T-cell (primary cell): Measurements from ENCODE around the gene XAB2. TPM values are rescaled to one million over a fixed set of nuclear protein-coding genes. Genes with fewer than 3 reads are reported as not detected.

Experiments used
- ATAC-seq, 4 experiments: fragments of 200-7000 bp in 3 of 4; fragments of 150-1000 bp in 1 of 4; cut with Tn5 transposase; replicated peaks in 1 of 4; 1 replicate in 3 of 4; 2 replicates in 1 of 4; pipeline ENCODE4 v1.10.0; 2021; ENCODE audit warnings: moderate library complexity in 3 of 4, mild to moderate bottlenecking in 2 of 4, moderate number of reproducible peaks in 1 of 4
- CTCF ChIA-PET, 2 donors: fragments of 300-600 bp; sonication (Branson Sonifier 250); formaldehyde crosslinking; loops; one replicate each; lab custom pipeline; 2022; ENCODE audit warnings: antibody characterized with exemption in 2 of 2; lab: Charles Lee
- POLR2A ChIA-PET, 2 donors: fragments of 300-600 bp; sonication (Branson Sonifier 250); formaldehyde crosslinking; loops; one replicate each; lab custom pipeline; 2022; ENCODE audit warnings: antibody characterized with exemption in 2 of 2; lab: Charles Lee
- DNase-seq, 35 experiments: peaks; one replicate each; pipeline versions ENCODE4 v3.0.0 to v3.0.0-alpha.2; 2013 to 2023
- H3K27ac ChIP-seq: one replicate; pipeline ENCODE4 v1.5.1; 2013; ENCODE audit warnings: low read length
- H3K27me3 ChIP-seq, 2 experiments: replicated peaks in 1 of 2; 1 replicate in 1 of 2; 2 replicates in 1 of 2; pipeline versions ENCODE4 v1.6.1 to v1.7.0; 2013; ENCODE audit warnings: low read length in 1 of 2, mixed read lengths in 1 of 2; ENCODE audit not compliant: control insufficient read depth in 2 of 2, insufficient read depth in 2 of 2; ENCODE audit errors: extremely low read depth in 1 of 2
- H3K36me3 ChIP-seq, 2 donors: 1 replicate in 1 of 2; 2 replicates in 1 of 2; pipeline versions ENCODE4 v1.6.1 to v1.7.0; 2013; ENCODE audit warnings: low read length in 1 of 2; ENCODE audit not compliant: control insufficient read depth in 2 of 2, insufficient read depth in 1 of 2; ENCODE audit errors: extremely low read depth in 1 of 2
- H3K4me1 ChIP-seq, 2 experiments: 1 replicate in 1 of 2; 2 replicates in 1 of 2; pipeline versions ENCODE4 v1.6.1 to v1.7.0; 2013; ENCODE audit warnings: low read length in 2 of 2, mixed read lengths in 1 of 2; ENCODE audit not compliant: insufficient read depth in 2 of 2, control insufficient read depth in 1 of 2; ENCODE audit errors: extremely low read depth in 1 of 2
- H3K4me3 ChIP-seq, 2 donors: 1 replicate in 1 of 2; 2 replicates in 1 of 2; pipeline versions ENCODE4 v1.5.1 to v1.7.0; 2013; ENCODE audit warnings: mild to moderate bottlenecking in 2 of 2, low read length in 1 of 2, moderate library complexity in 1 of 2; ENCODE audit not compliant: control insufficient read depth in 1 of 2; ENCODE audit errors: extremely low read depth in 1 of 2
- H3K9me3 ChIP-seq: 2 replicates; pipeline ENCODE4 v1.7.0; 2013
- H3K27ac Mint-ChIP-seq, 2 donors: one replicate each; pipeline ENCODE4 v1.8.0; 2020 to 2021; ENCODE audit warnings: mild to moderate bottlenecking in 2 of 2, mixed read lengths in 2 of 2
- H3K27me3 Mint-ChIP-seq, 2 donors: one replicate each; pipeline ENCODE4 v1.8.0; 2021 to 2022; ENCODE audit warnings: mixed read lengths in 2 of 2
- H3K36me3 Mint-ChIP-seq: one replicate; pipeline ENCODE4 v1.8.0; 2021; ENCODE audit warnings: mixed read lengths
- H3K4me1 Mint-ChIP-seq, 3 donors: one replicate each; pipeline ENCODE4 v1.8.0; 2020 to 2022; ENCODE audit warnings: mixed read lengths in 3 of 3, mild to moderate bottlenecking in 1 of 3
- H3K4me3 Mint-ChIP-seq, 3 donors: one replicate each; pipeline ENCODE4 v1.8.0; 2020 to 2022; ENCODE audit warnings: mild to moderate bottlenecking in 3 of 3, mixed read lengths in 3 of 3, moderate library complexity in 3 of 3
- H3K9me3 Mint-ChIP-seq, 3 donors: one replicate each; pipeline ENCODE4 v1.8.0; 2020 to 2022; ENCODE audit warnings: mixed read lengths in 3 of 3
- WGBS: methylation state at CpG from one replicate; pipeline ENCODE4 v1.1.5; 2013; ENCODE audit warnings: missing lambda C conversion rate; ENCODE audit not compliant: insufficient coverage; 5-methylcytosine and 5-hydroxymethylcytosine counted together
- total RNA-seq, 35 experiments: library from RNA in 6 of 35; stranded (reverse) in 6 of 35; fragments of 120-200 nt in 1 of 35; gene quantifications; one replicate each; pipeline versions ENCODE4 v1.2.1 to v1.2.4 and lab custom pipeline; 2013 to 2026

XAB2 gene
- total RNA-seq, 5 donors from 2014 or later (not counting 1 experiment from before 2014, with no cell fraction given), result 59.9 to 82.6 (median 78.1) TPM

DNA sequence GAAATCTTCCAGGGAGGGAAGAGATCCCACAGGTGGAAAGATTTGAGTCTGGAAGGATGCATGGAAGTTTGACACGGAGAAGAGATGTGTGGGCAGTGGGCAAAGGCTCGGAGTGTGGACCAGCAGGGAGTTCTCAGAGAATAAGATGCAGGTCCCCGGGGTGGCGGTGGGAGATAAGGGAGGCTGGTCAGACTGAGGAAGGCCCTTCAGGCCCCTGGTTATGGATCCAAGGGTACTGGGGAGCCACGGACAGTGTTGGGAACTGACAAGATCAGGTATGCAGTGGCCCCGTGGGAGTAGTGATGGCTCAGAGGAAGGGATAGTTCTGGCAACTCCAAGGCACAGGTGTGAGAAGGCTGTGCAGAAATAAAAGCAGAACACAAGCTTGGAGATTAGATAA lies 31.2 kb downstream of the XAB2 start:
- Mint-ChIP-seq H3K27me3 (peaks cover 45 to 46% of the 10 kb centered on the region in 2 donors), H3K4me1 (peaks cover 5 to 7% (median 6%) of the 10 kb centered on the region in 3 donors), H3K4me3 (peak overlapping the region in 1 of 3 donors; percentile 28), H3K36me3 (no peaks in the 10 kb centered on the region), H3K27ac (no peak overlapping the region), H3K9me3 (no peaks in the 10 kb centered on the region)
- no peaks in the 10 kb centered on the region for H3K9me3 ChIP-seq
- DNase-seq (no peak), ATAC-seq (no peak)
- no peak overlapping the region for H3K4me3 ChIP-seq
- WGBS, result 46% methylated on average over 5 of the region's 6 CpGs
- CTCF ChIA-PET, result interaction anchor here (0.6 to 0.9 kb wide), 3 partner anchors 11 to 200 kb away, joined by 3 to 6 read pairs (median 3); no protein-coding TSS in a partner anchor
- POLR2A ChIA-PET, result no interaction called here
- H3K36me3 ChIP-seq, result no peaks in the 10 kb centered on the region
- H3K4me1 ChIP-seq, result peaks cover 0 to 10% of the 10 kb centered on the region in 2 experiments
- H3K27ac ChIP-seq, result no peak overlapping the region
- peaks cover 2 to 49% of the 10 kb centered on the region in 2 experiments for H3K27me3 ChIP-seq

DNA sequence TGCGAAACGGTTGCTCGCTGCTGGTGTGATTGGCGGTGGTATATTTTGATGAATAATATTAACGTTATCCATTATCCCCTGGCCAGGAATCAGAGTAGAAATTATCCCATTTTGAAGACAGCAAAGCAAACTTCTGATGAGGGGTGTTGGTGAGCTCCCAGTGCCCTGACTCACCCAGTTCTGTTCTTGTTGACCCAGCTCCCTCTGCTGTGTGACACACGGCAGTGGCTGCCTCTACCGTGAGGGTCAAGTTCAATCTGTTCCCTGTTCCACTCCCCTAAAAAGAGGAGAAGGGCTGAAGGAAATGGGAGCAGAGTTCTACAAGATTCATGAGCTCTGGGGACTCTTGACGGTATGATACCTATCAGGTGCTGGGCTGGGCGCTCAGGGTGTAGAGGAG lies 31.7 kb downstream of the XAB2 start:
- DNase-seq (no peak), ATAC-seq (no peak)
- Histone ChIP-seq H3K27ac (no peak overlapping the region), H3K9me3 (no peaks in the 10 kb centered on the region), H3K36me3 (no peaks in the 10 kb centered on the region), H3K4me1 (peaks cover 0 to 10% of the 10 kb centered on the region in 2 experiments), H3K4me3 (no peak overlapping the region), H3K27me3 (peaks cover 2 to 50% of the 10 kb centered on the region in 2 experiments)
- CTCF ChIA-PET, result interaction anchor here in 1 of 2 donors (0.6 kb wide), 1 partner anchor 16 kb away, joined by 3 read pairs; no protein-coding TSS in a partner anchor
- no peaks in the 10 kb centered on the region for H3K36me3 Mint-ChIP-seq
- no peak overlapping the region for H3K27ac Mint-ChIP-seq
- peak overlapping the region in 1 of 3 donors; percentile 28 for H3K4me3 Mint-ChIP-seq
- 71% methylated on average over 3 of the region's 9 CpGs for WGBS
- POLR2A ChIA-PET, result no interaction called here
- H3K9me3 Mint-ChIP-seq, result no peaks in the 10 kb centered on the region
- H3K4me1 Mint-ChIP-seq, result peaks cover 5 to 7% (median 6%) of the 10 kb centered on the region in 3 donors
- H3K27me3 Mint-ChIP-seq, result peaks cover 44 to 48% of the 10 kb centered on the region in 2 donors

DNA sequence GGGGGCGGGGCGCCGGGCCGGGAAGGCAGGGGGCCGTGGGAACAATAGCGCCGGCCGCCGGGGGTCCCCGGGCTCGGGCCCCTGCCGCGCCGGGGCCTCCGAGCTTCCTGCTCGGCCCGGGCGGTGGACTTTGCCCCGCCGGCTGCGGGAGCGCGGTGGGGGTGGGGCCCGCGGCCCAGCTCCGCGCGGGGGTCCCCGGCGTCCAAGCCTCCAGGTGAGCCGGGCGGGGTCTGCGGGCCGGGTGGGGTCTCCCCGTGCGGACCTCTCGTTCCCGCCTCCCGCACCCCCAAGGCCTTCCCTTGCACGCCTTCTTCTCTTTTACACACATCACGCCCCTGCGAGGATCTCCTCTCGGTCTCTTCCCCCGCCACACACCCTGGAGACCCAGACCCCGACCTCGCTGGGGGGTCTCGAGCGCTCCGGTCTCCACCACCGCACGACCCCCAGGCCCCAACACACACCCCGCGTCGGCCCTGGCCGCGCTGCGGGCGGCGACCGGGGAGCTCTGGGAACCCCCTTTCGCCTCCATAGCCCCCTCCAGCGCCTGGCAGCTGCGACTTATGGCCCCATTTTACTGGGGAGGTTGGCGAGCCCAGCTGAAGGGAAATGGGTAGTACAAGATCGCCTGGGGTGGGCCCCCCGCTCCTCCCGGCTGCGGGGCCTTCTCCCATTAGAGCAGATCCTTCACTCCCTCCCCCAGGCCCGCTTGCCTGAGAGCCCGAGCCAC lies 33.0 kb downstream of the XAB2 start:
- ChIA-PET POLR2A (no interaction called here), CTCF (interaction anchor here in 1 of 2 donors (0.5 kb wide), 1 partner anchor 18 kb away, joined by 6 read pairs; no protein-coding TSS in a partner anchor)
- Histone ChIP-seq H3K27ac (no peak overlapping the region), H3K27me3 (peaks cover 2 to 52% of the 10 kb centered on the region in 2 experiments), H3K4me3 (peak overlapping the region in 1 of 2 donors; percentile 47), H3K36me3 (no peaks in the 10 kb centered on the region), H3K9me3 (no peaks in the 10 kb centered on the region), H3K4me1 (peaks cover 0 to 10% of the 10 kb centered on the region in 2 experiments)
- 3% methylated on average over 55 of the region's 70 CpGs for WGBS
- peaks cover 5 to 7% (median 6%) of the 10 kb centered on the region in 3 donors for H3K4me1 Mint-ChIP-seq
- peak overlapping the region; percentile 56 to 74 (median 61) for H3K4me3 Mint-ChIP-seq
- H3K27ac Mint-ChIP-seq, result no peak overlapping the region
- ATAC-seq, result peak in 2 of 4 experiments; percentile 5 to 18
- H3K9me3 Mint-ChIP-seq, result no peaks in the 10 kb centered on the region
- peaks cover 37 to 48% of the 10 kb centered on the region in 2 donors for H3K27me3 Mint-ChIP-seq
- no peaks in the 10 kb centered on the region for H3K36me3 Mint-ChIP-seq
- no peak for DNase-seq

DNA sequence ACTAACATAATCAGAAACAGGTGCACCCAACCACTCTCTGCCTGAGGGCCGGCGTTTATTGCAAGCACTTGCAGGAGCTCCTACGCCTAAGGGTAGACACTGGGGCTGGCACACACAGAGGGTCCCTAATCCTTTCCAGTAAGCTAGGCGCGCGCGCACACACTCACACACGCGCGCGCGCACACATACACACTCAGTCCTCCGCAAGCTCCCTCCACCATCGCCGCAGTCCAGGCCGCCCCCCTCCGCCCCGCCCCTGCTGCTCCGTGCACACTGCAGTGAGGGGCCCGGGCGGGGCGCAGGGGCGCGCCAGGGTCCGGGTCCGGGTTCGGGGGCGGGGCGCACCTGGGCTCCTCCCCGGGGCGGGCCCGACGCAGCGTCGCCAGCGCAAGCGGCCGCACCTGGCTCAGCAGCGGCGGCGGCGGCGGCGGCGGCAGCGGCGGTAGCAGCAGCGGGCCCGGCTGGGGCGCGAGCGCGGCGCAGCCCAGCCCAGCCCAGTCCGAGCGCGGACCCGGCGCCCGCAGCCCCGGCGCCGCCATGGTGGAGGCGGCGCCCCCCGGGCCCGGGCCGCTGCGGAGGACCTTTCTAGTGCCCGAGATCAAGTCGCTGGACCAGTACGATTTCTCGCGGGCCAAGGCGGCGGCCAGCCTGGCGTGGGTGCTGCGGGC lies 33.7 kb downstream of the XAB2 start, which contains the start of gene CAMSAP3:
TSS of gene CAMSAP3 (plus strand) at position 398 of the 668 bp plus-strand sequence. CDS start at position 538, 140 bp downstream.
- peaks cover 0 to 10% of the 10 kb centered on the region in 2 experiments for H3K4me1 ChIP-seq
- peaks cover 2 to 60% of the 10 kb centered on the region in 2 experiments for H3K27me3 ChIP-seq
- Mint-ChIP-seq H3K9me3 (no peaks in the 10 kb centered on the region), H3K36me3 (no peaks in the 10 kb centered on the region), H3K4me1 (peaks cover 5 to 7% (median 6%) of the 10 kb centered on the region in 3 donors), H3K27ac (no peak within 1 kb of the TSS), H3K4me3 (peak within 1 kb of the TSS; percentile 56 to 78 (median 65)), H3K27me3 (peaks cover 37 to 51% of the 10 kb centered on the region in 2 donors)
- no peak within 1 kb of the TSS for H3K27ac ChIP-seq
- H3K36me3 ChIP-seq, result no peaks in the 10 kb centered on the region
- ATAC-seq, result peak; percentile 86 to 89 (median 88)
- H3K4me3 ChIP-seq, result peak within 1 kb of the TSS in 1 of 2 donors; percentile 47
- peak in 22 of 35 experiments; percentile 5 to 56 (median 28) for DNase-seq
- WGBS, result under 1% methylated on average over 73 of the region's 78 CpGs
- H3K9me3 ChIP-seq, result no peaks in the 10 kb centered on the region
- CTCF ChIA-PET, result no interaction called here
- POLR2A ChIA-PET, result interaction anchor here in 1 of 2 donors (0.5 kb wide), 1 partner anchor 36 kb away, joined by 8 read pairs; no protein-coding TSS in a partner anchor

DNA sequence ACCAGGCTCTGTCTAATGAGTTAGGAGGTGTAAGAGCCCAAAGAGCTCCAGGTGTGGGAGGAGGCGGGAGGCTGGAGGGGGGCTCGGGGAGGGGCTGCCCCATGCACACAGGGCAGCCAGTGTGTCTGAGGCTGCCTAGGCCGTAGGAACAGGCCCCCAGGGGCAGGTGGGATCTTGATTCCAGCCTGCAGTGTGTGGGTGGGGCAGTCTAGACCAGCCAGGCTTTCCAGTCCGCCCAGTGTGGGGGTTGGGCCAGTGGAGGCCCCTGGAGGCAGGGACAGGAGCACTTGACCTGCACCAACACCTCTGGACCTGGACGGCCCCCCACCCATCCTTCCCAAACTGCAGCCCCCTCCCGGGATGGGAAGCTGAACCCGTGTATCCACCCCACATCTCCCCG lies 39.1 kb downstream of the XAB2 start:
- peaks cover 2 to 4% (median 2%) of the 10 kb centered on the region in 3 donors for H3K4me1 Mint-ChIP-seq
- DNase-seq (no peak), ATAC-seq (no peak)
- 57% methylated on average over 7 of the region's 8 CpGs for WGBS
- Histone ChIP-seq H3K27me3 (peaks cover 0 to 58% of the 10 kb centered on the region in 2 experiments), H3K27ac (no peak overlapping the region), H3K9me3 (no peaks in the 10 kb centered on the region), H3K36me3 (no peaks in the 10 kb centered on the region), H3K4me1 (peaks cover 0 to under 1% of the 10 kb centered on the region in 2 experiments), H3K4me3 (no peak overlapping the region)
- CTCF ChIA-PET, result no interaction called here
- no peaks in the 10 kb centered on the region for H3K9me3 Mint-ChIP-seq
- no peaks in the 10 kb centered on the region for H3K36me3 Mint-ChIP-seq
- no peak overlapping the region for H3K4me3 Mint-ChIP-seq
- peaks cover 21 to 32% of the 10 kb centered on the region in 2 donors for H3K27me3 Mint-ChIP-seq
- no peak overlapping the region for H3K27ac Mint-ChIP-seq
- POLR2A ChIA-PET, result no interaction called here

DNA sequence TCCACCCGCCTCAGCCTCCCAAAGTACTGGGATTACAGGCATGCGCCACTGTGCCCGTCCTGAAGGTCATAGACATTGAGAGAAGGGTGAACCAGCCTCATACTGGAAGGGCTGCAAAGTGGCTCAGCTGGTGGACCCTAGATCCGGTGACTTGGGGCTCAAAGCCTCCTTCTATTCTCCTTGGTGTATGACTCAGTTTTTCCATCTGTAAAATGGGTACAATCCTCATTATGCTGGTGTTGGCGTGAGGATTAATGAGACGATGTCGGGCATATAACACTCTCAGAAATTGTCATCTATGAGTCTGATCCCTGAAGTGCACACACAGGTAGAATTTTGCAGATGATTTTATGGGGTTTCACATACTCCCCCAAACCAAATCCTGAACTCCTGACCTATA lies 39.5 kb downstream of the XAB2 start:
- Histone ChIP-seq H3K36me3 (no peaks in the 10 kb centered on the region), H3K27ac (no peak overlapping the region), H3K4me3 (no peak overlapping the region), H3K27me3 (peaks cover 0 to 53% of the 10 kb centered on the region in 2 experiments), H3K9me3 (no peaks in the 10 kb centered on the region), H3K4me1 (no peaks in the 10 kb centered on the region)
- no peak for ATAC-seq
- H3K27ac Mint-ChIP-seq, result no peak overlapping the region
- peaks cover 17 to 27% of the 10 kb centered on the region in 2 donors for H3K27me3 Mint-ChIP-seq
- H3K36me3 Mint-ChIP-seq, result no peaks in the 10 kb centered on the region
- CTCF ChIA-PET, result no interaction called here
- H3K9me3 Mint-ChIP-seq, result no peaks in the 10 kb centered on the region
- POLR2A ChIA-PET, result no interaction called here
- WGBS, result 100% methylated on average over 3 of the region's 7 CpGs
- no peaks in the 10 kb centered on the region for H3K4me1 Mint-ChIP-seq
- no peak overlapping the region for H3K4me3 Mint-ChIP-seq
- no peak for DNase-seq
